Right forelimb (tissue), 1 donor: ENCODE measurements around the gene GALNT15.

Source experiments
- DNase-seq: peaks from one replicate; pipeline ENCODE4 v3.0.0-alpha.2; 2018

Gene GALNT15, protein sequence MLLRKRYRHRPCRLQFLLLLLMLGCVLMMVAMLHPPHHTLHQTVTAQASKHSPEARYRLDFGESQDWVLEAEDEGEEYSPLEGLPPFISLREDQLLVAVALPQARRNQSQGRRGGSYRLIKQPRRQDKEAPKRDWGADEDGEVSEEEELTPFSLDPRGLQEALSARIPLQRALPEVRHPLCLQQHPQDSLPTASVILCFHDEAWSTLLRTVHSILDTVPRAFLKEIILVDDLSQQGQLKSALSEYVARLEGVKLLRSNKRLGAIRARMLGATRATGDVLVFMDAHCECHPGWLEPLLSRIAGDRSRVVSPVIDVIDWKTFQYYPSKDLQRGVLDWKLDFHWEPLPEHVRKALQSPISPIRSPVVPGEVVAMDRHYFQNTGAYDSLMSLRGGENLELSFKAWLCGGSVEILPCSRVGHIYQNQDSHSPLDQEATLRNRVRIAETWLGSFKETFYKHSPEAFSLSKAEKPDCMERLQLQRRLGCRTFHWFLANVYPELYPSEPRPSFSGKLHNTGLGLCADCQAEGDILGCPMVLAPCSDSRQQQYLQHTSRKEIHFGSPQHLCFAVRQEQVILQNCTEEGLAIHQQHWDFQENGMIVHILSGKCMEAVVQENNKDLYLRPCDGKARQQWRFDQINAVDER

DNA sequence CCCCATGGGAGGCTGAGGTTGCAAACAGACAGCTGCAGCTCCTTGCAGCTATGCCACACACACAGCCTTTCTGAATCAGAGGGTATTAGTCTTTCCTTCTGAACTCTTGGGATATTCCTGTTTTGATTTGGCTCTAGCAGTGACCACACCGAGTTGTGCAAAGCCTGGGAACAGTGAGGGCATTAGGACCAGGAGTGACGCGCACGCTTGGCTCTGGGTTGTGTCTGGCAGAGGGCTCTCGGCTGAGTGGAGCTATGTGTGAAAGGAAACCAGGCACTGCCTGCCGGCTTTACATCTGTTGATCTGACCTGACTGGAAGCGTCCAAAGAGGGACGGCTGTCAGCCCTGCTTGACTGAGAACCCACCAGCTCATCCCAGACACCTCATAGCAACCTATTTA, at the start of gene GALNT15:
Gene GALNT15, plus strand, starts transcription at position 292 of the 400 bp plus-strand sequence. CDS start 472 bp downstream, outside the sequence.
- peak; percentile 87 for DNase-seq

DNA sequence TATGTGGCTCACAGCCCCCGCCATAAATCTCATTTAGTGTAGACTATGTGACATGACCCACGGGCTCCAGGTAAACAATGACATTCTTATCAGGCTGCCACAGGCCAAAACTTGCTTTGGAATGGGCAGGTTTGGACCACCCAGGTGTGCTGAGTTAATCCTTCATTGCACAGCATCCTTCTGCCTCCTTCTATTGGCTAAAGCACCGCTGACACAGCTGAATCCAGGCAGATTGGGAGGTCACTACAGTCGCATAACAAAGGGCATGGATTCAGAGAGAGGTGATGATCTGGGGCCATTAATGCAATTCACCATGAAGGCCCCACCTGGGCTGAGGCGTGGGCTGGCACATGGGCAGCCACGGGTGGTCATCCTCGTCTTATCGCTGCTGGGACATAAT, 47.8 kb upstream of the GALNT15 start:
- no peak for DNase-seq

DNA sequence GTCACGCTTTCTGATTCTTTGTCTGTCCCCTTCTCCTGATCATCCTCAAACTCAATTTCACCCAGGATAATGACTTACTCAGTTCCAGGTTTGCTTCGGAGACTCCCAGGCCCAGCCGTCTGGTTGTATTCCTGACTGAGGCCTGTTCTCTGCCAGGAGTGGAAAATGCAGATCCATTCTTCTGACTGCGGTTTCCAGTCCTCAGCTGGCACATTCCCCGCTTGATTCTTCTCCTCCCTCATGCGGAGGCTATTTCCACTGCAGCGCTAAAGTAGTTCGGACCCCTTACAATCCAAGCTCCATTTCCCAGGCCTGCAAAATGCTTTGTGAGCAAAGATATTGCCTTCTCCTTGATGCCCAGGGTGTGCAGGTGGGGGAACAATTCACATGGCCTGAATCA, 47.2 kb upstream of the GALNT15 start:
- no peak for DNase-seq

DNA sequence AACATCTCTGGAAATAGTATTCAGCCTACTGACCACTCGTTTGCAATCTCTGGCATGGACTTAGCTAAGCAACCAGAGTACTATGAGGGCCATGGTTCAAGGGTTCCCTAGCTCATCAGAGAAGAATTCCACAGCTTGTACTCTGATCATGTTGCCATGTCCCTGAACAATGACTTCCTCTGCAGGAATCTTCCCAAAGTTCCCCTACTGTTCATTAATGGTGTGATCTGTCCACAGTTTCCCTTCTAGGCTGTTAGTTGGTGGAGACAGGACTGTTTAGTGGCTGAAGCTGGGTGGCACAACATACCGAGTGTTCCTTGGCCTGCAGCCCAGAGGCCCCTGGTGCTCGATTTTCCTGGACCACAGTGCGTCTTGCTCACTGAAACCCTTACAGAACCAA, 44.4 kb upstream of the GALNT15 start:
- DNase-seq = no peak

DNA sequence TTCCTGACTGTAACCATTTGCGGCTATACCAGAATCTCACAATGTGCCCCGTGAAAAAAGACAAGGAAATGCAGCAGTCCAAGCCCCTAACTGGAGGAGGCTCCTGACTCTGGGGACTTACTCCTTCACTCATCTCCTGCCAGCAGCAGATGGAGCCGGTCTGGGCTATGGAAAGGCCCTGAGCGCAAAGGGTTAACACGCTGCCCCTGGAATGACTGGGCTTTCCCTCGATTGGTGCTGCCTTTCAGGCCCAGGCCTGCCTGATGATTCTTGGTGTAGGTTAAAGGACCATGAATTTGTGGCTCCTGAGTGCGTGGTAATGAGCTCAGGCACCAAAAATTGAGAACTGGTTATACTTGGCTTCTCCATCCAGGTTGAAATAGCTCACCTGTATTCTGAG, 42.3 kb upstream of the GALNT15 start:
- no peak for DNase-seq

DNA sequence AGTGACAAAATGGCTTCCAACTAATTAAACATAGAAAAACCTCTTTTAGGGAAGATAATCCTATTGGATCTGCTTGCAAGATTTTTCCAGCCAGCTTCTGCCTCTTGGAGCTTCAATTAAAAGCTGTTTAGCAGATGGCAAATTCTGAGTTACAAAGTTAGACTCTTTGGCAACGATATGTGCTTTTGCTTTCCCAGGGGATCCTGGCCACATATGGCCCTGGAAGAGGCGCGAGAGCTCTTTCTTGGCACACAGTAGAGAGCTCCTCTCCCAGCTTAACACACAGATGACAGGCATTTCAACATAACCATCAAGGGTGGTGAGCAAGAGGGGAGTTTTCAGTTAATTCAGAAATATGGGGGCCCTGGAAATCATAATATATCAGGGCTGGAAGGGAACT, 41.6 kb upstream of the GALNT15 start:
- peak; percentile 66 for DNase-seq

DNA sequence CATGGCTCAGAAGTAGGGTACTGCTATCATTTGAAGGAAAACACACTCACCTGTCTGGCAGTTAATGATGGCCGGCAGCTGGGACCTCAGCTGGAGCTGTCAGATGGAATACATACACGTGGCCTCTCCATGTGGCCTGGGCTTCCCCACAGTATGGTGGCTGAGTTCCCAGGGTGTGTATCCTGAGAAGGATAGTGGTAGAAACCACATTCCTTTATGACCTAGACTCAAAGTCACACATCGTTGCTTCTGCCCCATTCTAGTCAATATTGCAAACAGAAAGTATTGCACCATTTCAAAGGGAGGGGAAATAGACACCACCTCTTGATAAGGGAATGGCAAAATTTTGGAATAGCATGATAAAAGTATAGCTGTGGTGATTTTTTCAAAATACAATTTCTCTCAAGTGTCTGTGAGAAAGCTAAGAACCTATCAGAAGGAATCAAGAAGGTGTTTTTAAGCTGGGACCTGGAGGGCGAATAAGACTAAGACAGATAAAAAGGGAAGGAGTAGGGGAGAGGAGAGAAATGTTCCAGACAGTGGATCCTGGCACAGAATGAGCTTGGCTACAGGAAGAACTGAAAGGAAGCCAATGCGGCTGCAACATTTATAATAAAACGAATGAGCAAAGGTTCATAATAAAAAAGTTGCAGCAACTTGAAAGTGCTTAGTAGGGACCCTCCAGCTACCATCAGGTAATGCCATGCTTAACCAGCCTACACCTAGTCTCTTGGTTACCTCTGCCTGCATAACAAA, 40.1 kb upstream of the GALNT15 start:
- DNase-seq = no peak

DNA sequence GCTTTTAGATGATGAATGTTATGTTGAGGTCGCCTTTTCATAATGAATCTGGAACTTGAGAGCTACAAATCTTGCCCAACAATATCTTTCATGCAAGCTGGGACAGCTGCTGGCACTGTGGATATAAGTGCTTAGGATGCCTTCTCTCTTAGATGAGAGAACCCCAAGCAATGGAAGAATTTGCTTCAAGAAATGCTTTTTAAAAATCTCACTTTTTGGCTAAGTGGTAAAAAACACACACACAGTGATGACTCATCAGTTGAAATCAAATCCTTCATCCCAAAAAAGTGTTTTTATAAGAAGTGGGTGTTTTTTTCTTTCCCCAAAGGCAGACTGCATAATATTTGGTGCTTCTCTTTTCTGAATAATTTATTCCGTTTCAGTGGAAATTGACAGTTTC, 38.4 kb upstream of the GALNT15 start:
- DNase-seq = no peak

DNA sequence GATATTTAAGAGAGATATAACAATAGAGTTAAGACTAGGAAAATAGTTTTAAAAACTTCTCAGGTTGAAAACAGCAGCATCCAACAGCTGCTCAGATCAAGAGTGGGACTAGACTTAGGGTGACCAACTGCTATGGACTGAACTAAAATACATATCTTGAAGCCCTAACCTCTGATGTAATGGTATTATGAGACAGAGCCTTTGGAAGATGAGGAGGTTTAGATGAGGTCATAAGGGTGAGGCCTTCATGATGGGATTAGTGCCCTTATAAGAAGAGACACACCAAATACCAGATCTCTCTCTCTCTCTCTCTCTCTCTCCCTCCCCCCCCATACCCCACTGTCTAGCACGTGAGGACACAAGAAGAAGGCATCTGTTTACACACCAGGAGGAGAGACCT, 37.4 kb upstream of the GALNT15 start:
- no peak for DNase-seq

DNA sequence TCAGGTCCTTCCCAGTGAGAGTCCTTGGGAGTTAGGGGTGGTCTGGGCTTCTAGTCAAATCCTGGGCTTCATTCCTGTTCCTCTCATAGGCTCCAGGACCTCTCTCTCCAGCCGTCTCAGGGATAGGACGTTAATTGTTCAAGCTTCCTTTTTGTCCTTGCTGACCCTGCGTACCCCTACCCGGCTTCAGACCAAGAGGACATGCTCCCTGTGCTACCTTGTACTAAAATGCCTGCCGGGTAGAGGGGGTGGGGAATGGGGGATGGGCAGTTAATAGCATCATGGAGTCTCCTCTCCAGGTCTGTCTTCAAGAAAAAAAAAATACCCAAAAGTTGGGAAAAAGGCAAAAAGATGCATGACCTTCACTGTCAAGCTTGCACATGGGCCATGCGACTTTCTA, 36.5 kb upstream of the GALNT15 start:
- no peak for DNase-seq

DNA sequence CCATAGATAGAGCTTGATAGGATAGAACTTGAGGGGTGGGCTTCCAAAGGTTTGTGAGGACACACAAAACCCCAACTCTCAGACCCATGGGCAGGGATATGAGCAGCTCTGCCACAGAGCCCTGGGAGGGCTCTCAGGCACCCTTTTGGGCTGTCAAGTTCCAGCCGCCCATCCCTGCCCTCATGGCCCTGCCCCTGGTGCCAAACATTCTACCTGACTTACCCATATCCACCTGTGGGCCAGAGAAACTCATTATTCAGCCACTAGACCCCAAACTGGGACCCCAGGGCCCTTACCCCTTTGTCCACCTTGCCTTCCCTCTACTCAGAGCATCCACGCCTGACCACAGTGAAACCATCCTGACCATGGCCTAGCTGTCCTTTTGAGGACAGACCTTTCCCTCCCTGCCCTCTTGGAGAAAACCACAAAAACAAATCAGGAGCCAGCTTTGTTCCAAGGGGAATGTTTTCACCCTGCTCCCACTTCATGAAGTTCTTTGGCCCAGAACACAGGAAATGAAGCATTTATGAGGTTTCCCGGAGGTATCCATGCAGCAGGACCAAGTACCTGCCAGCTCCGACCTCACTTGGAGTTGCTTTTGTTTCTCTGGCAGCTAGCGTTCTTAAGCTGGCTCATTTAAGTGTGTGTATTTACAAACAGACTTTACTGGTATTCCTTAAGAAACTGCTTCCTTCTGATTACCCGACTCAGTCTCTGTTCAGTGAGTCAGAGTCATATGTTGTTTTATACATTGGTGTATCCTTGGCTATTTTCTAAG, 34.2 kb upstream of the GALNT15 start:
- no peak for DNase-seq

DNA sequence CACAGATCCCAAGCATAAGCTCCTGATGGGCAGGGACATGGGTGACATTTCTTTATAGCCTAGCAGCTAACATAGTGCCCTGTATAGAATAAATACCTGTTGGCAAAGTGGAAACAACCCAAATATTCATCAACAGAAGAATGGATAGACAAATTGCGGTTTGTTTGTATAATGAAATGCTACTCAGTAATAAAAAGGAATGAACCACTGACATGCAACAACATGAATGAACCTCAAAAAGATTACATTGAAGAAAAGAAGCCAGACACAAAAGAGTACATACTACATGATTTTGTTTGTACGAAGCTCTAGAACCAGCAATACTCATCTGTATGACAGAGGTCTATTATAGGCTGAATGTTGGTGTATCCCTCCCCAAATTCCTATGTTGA, 33.6 kb upstream of the GALNT15 start:
- no peak for DNase-seq

DNA sequence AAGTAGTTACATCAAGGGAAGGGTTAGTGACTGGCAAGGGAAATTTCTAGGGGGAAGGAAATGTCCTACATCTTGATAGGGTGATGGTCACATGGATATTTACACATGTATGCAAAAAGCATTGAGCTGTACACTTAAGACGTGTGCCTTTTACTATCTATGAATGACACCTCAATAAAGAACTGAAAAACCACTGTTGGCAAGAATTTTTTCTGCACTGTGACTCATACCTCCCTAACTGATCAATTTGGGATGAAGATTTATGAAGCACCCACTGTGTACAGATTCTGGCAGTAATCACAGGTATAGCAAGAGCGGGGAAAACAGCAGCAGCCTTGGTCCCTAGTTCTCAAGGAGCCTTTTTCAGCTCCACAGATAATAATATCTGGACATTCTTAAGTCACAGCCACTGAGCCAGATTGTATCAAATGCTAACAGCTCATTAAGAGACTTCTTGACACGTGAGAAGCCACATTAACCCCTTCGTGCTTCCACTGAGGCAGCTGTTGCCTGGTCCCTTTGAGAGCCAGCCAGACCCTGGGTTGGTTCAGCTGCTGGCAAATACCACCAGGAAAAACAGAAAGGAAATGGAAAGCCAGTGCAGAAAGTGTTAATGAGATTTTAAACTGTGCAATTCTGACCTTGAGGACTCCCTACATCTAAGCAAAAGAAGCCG, 32.0 kb upstream of the GALNT15 start:
- DNase-seq = no peak

DNA sequence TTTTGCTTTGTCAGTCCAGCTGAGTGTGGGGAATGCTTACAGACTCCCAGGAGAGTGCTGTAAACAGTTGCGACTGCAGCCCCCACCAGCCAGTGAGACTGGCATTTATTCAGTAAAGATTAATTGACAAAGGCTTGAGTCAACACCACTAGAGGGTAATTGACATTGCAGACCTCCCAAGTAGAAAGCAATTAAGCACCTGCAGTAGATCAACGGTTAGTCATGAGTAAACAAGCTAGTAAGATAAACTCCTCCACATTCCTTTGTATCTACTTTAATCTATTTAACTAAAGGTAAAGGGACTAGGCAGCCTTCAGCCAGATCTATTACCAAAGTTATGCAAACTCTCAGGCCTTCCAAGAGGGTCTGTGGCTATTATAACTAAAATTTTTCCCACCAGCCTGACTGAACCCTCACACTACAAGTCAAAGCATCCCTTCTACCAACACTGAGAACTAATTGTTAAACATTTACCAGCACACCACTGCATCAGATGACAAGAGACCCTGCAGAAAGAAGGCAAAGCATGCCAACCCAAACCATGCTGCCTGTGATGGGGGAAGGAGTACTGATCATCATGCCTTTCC, 30.5 kb upstream of the GALNT15 start:
- DNase-seq = no peak

DNA sequence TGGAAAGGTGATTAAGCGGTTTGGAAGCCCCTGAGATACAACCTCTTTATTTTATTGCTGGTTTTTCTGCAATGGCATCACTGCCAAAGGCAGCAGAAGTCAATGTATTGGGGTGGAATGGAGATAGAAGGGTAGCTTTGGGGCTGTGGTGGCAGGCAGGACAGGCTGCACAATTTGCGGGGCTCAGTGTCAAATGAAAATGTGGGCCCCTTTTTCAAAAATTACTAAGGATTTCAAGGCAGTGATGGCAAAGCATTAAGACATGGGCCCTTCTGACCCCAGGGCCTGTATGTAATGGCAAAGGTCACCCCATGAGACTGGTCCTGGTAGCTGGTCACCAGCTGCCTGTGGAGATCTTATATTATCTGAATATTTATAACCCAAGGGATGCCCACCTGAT, 29.3 kb upstream of the GALNT15 start:
- DNase-seq = no peak

DNA sequence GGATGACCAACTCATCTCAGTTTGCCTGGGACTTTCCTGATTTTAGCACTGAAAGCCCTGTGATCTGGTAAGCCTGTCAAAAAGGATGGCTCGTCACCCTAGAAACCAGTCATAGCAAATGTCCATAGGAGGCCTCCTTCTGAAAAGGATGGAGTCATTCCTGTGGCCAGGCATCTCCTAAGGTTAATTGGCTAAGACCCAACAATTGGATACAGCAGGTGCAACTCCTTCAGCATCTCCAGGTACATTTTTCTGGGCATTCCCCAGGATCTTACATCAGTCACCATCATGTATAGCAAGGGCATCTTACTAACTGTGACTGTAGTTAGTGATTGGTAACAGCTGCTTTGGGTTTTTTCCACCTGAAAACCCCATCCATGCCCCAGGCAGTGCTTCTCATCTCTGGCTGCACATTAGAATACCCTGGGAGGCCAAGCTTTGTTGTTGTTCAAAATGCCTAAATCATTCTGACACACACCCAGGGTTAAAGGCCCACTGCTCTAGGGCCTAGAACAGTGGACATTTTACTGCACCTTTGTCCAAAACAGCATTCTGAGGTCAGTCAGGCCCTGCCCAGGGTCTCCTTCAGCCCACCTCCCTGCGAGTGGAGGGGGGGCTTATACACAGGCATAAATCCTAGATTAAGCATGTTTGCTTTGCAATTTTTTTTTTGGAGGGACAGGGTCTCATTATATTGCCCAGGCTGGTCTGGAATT, 28.3 kb upstream of the GALNT15 start:
- DNase-seq = no peak

DNA sequence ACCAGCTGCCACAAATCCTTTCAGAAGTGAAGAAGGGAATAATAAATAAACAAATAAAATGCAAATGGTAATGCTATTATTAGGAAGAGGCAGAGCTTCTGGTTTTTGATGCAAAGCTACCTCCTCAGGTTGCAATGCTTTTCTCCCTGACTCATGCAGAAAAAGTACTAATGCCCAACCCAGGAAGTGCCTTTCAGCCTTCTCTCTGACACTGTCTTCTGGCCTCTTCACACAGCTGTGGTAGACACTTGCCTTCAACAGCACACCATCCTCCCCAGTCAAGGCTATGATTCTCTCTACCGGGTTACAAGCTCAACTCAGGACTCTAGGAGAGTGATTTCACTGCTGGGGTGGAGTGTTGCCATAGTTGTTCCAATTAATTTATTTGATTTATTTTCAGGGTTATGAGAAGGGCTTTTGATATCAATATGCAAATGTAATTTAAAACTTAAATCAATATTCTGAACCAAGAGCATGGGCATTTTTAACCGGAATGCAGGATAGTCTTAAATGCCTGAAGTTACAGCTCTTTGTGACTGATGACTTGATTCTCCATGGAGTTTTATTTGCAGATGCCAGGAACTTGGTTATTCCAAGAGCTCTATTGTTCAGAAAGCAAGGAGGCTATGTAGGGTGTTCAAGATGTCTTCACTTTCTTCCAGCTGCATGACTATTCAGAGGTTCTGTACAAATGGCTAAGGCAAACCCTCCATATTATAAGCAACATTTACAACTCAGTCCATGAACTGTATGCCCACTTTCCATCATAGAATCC, 27.1 kb upstream of the GALNT15 start:
- no peak for DNase-seq

DNA sequence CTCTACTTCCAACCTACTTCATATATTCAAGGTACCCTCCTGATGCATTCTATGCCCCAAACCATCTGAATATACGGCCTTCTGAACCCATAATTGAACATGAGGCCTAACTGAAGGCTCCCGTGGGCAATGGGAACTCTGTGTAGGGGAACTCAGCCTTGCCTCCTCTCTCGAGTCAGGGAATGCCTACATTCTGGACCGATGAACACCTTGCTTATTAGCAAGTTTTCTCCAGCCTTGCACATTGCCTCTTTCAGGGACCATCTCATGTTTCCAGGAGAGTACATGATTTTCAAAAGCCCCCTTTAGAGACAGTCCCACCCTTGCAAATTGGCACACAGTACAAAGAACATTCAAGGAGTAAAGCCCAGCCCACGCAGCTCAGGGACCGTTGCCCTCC, 26.3 kb upstream of the GALNT15 start:
- no peak for DNase-seq

DNA sequence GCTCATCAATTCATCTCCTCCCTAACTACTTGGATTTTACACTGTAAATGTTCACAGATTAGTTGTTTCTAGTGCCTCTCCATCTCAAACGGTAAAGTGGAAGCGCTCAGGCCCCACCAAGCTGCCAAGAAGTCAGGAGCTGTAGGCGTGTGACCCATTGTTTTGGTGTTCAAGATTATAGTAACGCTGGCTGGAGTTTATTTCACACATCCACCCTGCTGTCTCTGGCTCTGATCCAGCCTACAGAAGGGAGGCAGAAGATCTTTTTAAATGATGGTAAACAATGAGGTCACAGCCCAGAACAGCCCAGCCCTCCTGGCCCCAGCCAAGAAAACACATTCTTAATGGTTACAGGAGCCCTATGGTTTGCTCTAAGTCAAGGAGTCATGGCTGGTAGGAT, 25.7 kb upstream of the GALNT15 start:
- peak; percentile 65 for DNase-seq

DNA sequence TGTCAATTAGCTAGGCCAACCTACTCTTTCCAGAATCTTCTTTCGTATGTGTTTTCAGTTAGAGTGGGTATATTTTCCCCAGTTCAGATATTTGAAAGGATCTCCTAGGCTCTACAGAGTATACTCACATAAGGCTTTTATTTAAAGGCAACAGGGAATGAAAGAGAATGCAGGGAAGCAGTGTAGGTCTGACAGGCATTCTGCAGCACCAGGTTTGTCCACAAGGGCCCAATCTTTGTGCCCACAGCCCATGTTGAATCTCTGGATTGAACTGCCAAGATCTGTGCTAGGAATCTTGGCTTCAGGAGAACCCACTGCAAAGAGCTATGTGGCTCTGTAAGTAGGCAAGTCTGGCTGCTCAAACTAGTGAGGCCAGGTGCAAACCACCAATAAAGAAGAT, 24.2 kb upstream of the GALNT15 start:
- no peak for DNase-seq

DNA sequence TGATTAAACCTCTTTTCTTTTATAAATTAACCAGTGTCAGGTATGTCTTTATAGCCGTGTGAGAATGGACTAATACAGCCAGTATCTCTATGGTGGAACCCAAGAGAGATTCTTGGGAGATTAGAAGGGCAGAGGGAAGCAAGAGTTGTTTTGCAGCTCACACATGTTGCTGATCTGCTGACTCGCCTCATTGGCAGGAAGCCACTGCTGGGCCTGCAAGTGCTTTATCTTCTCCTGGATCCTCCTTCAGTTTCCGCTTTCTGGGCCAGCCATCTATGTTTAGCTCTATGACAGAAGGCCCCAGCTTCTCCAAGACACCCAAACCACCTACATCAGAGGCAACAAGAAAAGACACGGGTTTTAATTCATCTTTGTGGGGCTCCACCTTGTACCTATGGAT, 23.4 kb upstream of the GALNT15 start:
- DNase-seq = peak; percentile 54
